NB4 (cell line): ENCODE results near the gene MROH8.

Source experiments
- DNase-seq: peaks from one replicate; pipeline ENCODE4 v3.0.0; 2010; ENCODE audit warnings: low read depth
- H3K4me3 ChIP-seq: one replicate; pipeline ENCODE4 v1.5.1; 2011; ENCODE audit warnings: mild to moderate bottlenecking, low read depth, low read length, moderate library complexity
- CTCF ChIP-seq: IDR thresholded peaks from one replicate; pipeline ENCODE4 v1.5.1; 2012; ENCODE audit warnings: low read depth, low read length
- MAX ChIP-seq: IDR thresholded peaks from 2 replicates; pipeline ENCODE4 v1.6.1; 2011; ENCODE audit warnings: low read depth, low read length
- MYC ChIP-seq: IDR thresholded peaks from 2 replicates; pipeline ENCODE4 v1.6.1; 2011; ENCODE audit warnings: low read depth, low read length
- POLR2A ChIP-seq: IDR thresholded peaks from 2 replicates; pipeline ENCODE4 v1.6.1; 2011; ENCODE audit warnings: mild to moderate bottlenecking; ENCODE audit not compliant: insufficient read length; ENCODE audit errors: extremely low read depth

MROH8 gene

GRCh38 chr20:37200376-37200775 is 21.0 kb upstream of the MROH8 start:
- H3K4me3 ChIP-seq: no peak overlapping the region
- TF ChIP-seq MAX: no peak
- no peak for TF ChIP-seq MYC
- no peak for TF ChIP-seq POLR2A
- no peak for TF ChIP-seq CTCF
- no peak for DNase-seq

DNA sequence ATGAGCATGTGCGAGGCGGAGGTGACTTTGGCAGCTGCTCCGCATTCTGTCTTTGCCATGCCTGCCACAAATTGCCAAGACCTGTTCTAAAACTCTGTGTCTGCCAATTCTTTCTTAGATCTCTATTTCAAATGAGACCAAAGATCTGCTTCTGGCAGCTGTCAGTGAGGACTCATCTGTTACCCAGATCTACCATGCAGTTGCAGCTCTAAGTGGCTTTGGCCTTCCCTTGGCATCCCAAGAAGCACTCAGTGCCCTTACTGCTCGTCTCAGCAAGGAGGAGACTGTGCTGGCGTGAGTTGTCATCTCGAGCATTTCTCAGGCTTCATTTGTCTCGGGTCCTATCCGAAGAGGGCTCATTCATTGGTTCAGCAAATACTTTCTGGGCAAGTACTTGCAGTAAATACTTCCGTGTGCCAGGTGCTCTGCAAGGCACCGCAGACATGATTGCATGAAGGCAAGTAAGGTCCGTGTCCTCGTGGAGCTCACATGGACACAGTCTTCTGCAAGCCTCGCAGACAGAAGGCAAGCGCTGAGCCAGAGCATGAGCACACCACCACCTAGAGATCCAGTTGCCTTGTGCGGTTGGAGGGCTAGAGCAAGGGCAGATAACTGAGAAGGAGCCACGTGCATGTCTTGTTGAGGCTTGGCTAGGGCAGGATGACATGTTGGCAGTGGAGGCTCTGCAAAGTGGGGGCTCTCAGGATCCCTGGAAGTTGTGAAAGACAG is 19.7 kb upstream of the MROH8 start:
- no peak for TF ChIP-seq MYC
- no peak for DNase-seq
- H3K4me3 ChIP-seq: no peak overlapping the region

DNA sequence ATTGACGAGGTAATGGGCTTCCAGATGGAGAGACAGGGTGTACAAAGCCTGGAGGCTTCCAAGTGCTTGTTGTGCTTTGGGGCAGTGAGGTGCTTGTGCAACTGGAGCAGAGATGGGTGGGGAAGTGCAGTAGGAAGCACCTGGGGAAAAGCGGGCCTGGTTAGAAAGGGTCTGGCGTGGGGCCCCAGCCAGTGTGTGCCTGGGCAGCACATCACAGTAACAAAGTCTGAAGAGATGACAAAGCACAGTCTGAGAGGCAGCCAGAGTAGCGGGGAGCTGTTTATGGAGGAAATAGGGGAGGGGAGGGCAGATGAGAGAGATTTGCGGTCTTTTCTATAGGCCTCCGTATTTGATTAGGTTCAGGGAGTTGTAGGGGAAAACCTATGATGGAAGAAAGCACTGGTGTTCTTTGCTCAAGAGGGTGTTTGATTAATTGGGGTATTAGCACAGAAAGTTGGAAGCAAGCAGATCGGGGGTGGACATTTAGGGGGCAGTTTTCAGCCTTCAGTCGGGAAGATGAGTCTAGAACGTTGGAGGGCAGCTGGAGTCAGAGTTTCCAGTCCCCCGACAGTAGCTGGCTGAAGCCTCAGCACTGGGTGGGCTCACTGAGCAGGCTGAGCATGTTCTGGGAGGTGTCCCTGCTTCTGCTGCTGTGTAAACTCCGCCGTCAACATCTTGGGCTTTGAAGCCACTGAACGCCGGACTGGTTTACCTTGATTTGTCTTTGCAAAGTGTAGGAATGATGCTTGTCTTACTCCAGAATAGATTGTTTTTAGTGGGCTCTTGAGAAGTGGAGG is 15.5 kb upstream of the MROH8 start:
- TF ChIP-seq MAX: no peak
- DNase-seq: no peak
- no peak overlapping the region for H3K4me3 ChIP-seq

- DNase-seq: no peak
- TF ChIP-seq MAX: no peak
- no peak overlapping the region for H3K4me3 ChIP-seq
These were observed 14.5 kb upstream of the MROH8 start for GRCh38 chr20:37193821-37194220.

GRCh38 chr20:37193226-37193625 is 13.9 kb upstream of the MROH8 start:
- H3K4me3 ChIP-seq: no peak overlapping the region
- TF ChIP-seq POLR2A (no peak), MYC (no peak), CTCF (no peak), MAX (no peak)
- DNase-seq: no peak

GRCh38 chr20:37192137-37192854 is 12.9 kb upstream of the MROH8 start:
- no peak; the same call in none of the 2 replicates for TF ChIP-seq MAX
- TF ChIP-seq CTCF: peak; percentile 98
- TF ChIP-seq MYC: no peak
- DNase-seq: peak; percentile 86

GRCh38 chr20:37190354-37191112 is 11.2 kb upstream of the MROH8 start:
- DNase-seq: no peak
- TF ChIP-seq CTCF: no peak
- no peak for TF ChIP-seq MYC
- TF ChIP-seq MAX: no peak
- TF ChIP-seq POLR2A: no peak
- H3K4me3 ChIP-seq: no peak overlapping the region

More at GRCh38 chr20:37192137-37192854, 12.9 kb upstream of the MROH8 start:
- no peak overlapping the region for H3K4me3 ChIP-seq
